GM12892 (cell line): ENCODE results near the gene RNF135.

ENCODE experiments used
- DNase-seq: peaks from one replicate; pipeline ENCODE4 v3.0.0; 2011; ENCODE audit not compliant: insufficient read length
- FAIRE-seq: peaks from 2 replicates; lab custom pipeline; 2011; peaks lifted over from hg19 to GRCh38; lab: Jason Lieb, UNC
- POLR2A ChIP-seq: IDR thresholded peaks from 2 replicates; pipeline ENCODE4 v1.6.1; 2011; ENCODE audit warnings: low read depth, low read length, control low read depth
- POLR2AphosphoS5 ChIP-seq: IDR thresholded peaks from 2 replicates; pipeline ENCODE4 v1.6.1; 2011; ENCODE audit warnings: low read depth, low read length, control low read depth
- TAF1 ChIP-seq: IDR thresholded peaks from 2 replicates; pipeline ENCODE4 v1.6.1; 2011; ENCODE audit warnings: low read depth, mild to moderate bottlenecking, control low read depth, low read length, borderline replicate concordance

RNF135 gene

DNA sequence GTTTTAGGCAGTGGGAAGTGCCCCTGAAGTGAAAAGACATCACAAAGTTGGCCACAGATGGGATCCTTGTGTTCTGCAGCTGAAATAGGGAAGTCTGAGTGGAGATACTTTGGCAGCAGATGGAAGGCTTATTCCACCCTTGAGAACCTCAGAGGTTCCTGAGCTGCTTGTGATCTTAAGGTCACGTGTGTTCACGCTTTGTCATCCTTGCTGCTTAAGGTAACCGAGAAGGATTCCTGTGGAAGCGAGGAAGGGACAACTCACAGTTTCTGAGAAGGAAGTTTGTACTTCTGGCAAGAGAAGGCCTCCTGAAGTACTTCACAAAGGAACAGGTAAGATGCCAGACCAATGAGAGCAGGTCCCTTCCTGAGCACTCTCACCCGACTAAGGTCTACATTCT, 36.9 kb upstream of the RNF135 start:
- FAIRE-seq (no peak), DNase-seq (no peak)
- no peak for TF ChIP-seq POLR2A
- no peak for TF ChIP-seq POLR2AphosphoS5
- no peak for TF ChIP-seq TAF1

DNA sequence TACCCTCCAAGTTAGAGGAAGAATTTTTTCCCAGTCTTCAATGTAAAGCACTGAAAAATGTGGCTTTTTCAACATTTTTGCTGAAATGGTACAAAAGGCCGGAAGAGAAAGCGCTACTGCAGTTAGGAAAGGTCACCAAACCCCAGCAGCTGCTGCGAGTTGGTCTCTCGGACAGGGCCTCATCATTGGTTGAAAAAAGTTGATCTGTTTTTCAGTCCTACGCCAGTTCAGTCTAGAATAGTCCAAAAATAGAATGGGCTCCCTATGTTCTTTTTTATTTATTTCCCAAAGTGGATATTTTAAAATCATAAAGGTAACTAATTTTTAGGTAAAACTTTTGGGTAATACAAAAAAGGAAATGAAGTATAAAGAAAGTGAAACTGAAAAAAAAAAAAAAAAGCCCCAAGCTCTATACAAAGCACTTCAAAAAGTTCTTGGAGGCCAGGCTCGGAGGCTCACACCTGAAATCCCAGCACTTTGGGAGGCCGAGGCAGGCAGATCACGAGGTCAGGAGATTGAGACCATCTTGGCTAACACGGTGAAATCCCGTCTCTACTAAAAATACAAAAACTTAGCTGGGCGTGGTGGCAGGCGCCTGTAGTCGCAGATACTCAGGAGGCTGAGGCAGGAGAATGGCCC, 31.7 kb upstream of the RNF135 start:
- peak; percentile 17 for FAIRE-seq

DNA sequence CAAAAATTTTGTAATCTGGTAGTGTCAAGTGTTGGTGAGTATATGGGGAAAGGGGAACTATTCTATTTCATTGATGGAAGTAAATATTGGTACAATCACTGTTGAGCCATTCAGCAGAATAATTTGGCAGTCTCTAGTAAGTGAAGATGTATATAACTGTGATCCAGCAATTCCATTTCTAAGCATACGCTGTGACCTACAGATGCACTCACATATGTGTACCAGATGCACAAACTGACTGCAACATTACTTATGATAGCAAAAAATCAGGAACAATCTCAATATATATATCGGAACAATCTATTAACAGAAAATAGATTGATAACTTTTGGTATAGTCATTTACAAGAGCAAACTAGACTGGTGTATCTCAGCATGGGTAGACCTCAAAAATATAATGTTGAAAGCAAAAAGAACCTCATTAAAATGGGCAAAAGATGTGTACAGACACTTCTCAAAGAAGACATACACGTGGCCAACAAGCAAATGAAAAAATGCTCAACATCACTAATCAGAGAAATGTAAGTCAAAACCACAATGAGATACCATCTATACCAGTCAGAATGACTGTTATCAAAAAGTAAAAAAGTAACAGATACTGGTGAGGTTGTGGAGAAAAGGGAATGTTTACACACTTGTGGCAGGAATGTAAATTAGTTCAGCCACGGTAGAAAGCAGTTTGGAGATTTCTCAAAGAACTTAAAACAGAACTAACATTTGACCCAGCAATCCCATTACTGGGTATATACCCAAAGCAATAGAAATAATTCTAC, 28.3 kb upstream of the RNF135 start:
- TF ChIP-seq TAF1 (no peak), POLR2A (no peak), POLR2AphosphoS5 (no peak)
- no peak for FAIRE-seq
- no peak for DNase-seq

More for the DNA sequence above, 31.7 kb upstream of the RNF135 start:
- DNase-seq: peak; percentile 48
- no peak for TF ChIP-seq POLR2A
- TF ChIP-seq TAF1: no peak
- no peak for TF ChIP-seq POLR2AphosphoS5

DNA sequence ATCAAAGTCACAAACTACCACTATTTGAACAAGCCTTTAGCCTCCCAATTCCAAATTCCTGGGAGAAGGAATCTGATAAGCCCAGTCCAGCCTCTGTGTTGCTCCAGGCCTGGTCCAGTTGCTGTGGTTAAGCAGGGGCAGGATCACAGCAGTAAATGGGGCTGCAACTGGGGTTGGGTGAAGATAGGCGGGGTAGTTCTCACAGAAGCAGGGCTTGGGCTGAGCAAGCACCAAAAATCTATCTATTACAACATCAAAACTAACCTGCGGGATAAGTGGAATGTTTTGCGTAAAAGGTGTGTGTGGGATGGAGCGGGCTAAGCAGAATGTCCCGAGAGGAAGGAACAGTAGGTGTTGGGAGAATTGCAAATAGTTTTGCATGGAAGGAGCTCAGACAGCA, 23.0 kb upstream of the RNF135 start:
- TF ChIP-seq TAF1: no peak
- TF ChIP-seq POLR2AphosphoS5: no peak
- TF ChIP-seq POLR2A: no peak
- FAIRE-seq: no peak
- DNase-seq: no peak

DNA sequence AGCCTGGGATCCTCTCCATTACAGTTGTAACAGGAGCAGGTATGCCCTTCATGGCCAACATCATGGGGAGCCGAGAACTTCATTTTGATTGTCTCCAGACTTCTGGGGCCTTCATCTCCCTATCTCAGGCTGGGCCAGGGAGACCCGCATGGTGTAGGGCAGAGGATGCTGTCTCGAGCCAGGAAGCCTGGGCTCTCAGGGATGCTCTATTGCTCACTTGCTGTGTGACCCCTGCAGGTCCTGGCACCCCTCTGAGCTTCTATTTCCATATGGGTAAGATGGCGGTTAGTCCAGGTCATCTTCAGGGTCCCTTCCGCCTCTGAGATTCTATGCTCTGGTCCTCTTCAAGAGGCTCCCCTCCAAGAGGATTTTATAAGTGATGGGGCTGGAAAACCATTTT, 20.6 kb upstream of the RNF135 start:
- DNase-seq (no peak), FAIRE-seq (no peak)
- TF ChIP-seq POLR2AphosphoS5: no peak
- TF ChIP-seq TAF1: no peak
- no peak for TF ChIP-seq POLR2A

DNA sequence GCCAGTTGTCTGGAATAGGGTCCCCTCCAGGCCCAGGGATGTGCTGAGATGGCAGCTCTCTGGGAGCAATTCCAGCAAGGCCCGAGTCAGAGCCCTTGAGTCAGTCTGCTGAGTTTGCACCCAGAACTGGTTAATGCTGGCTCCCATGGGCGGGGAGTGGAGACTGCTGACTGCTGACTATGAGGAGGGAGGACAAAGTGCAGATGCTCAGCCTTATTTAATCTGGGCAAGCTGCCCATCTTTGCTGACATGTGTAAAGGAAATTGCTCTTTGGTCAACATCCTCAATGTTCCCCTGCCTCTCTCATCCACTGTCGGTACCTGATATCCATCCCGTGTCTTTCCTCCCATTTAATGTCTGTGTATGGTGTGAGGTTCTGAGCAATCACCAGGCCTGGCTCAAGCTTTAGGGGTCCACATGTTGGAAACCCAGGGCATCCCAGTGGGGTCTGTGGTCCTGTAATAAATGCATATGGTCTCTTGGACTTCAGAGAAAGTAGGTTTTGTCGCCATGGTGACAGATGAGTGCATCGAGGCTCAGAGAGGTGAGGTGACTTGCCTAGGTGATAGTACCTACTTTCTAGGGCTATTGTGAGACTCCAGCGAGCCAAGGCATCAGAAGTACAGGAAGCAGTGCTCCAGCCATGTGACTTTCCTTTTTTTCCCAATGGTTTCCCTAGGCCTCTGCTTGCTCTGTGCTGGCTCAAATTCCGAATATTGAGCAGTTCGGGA, 20.0 kb upstream of the RNF135 start:
- FAIRE-seq (no peak), DNase-seq (no peak)
- TF ChIP-seq TAF1 (no peak), POLR2AphosphoS5 (no peak), POLR2A (no peak)

DNA sequence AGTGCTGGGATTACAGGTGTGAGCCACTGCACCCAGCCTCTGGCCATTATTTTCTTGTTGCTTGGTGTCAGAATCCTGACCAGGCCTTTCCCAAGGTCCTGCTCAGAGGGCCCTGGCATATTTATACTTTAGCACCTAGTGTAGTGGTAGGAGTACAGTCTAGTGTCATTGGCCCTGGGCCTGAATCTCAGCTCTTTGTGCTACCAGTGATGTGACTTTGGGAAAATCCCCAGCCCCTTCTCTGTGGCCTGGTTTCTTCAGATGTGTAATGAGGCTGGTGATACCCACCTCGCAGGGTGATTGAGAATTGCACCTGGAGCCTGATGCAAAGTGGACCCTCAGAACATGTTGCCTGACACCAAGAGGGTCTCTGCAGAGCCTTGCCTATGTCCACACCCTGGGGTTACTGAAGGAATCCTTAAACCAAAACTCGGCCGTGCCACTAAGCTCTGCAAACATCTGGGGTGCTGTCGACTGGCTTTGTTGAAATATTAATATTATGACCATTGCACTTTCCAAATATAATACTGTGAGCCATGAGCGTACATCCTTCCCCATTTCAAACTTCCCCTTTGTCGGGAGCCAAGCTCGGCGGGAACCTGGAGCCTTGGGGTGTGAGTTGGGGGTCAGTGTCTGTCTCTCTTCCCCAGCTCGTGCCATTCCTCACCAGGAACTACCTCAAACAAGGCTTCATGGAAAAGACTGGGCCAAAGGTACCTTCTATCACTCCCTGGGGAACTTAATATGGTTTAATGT, 18.0 kb upstream of the RNF135 start:
- DNase-seq: no peak
- peak; percentile 65 for FAIRE-seq
- TF ChIP-seq POLR2AphosphoS5 (no peak), POLR2A (no peak), TAF1 (no peak)

DNA sequence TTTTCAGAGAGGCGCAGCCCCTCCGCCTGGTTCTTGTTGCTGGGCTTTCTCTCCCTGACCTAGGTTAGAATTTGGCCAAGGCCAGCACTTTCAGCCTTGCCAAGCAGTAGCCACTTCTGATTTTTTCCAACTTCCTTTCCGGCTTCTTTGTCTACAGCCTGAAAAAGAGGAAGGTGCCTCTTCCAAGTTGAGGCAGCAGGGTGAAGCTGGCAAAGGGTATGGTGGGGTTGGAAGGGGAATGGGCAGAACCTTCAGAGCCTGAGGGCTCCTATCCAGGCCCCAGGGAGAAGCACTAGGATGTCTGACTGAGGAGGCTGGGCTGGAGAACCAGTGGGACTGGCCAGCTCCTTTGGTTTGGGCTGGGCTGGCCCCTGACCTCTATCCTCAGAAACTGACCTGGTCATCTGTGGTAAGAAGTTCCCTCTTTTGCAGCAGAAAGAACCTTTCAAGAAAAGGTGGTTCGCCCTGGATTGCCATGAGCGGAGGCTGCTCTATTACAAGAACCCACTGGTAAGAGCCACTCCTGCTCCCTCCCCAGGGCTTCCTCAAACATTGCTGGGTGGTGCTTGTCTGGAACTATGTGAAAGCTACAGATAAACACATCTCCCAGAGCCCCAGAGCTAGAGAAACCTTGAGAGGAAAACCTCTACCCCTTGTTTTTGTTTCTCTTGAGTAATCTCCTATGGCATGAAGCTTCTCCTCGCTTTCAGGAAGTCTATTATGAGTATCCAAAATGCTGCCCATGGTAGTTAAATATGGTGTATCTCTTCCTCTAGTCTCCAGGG, 16.6 kb upstream of the RNF135 start:
- TF ChIP-seq POLR2A (no peak), POLR2AphosphoS5 (no peak), TAF1 (no peak)

DNA sequence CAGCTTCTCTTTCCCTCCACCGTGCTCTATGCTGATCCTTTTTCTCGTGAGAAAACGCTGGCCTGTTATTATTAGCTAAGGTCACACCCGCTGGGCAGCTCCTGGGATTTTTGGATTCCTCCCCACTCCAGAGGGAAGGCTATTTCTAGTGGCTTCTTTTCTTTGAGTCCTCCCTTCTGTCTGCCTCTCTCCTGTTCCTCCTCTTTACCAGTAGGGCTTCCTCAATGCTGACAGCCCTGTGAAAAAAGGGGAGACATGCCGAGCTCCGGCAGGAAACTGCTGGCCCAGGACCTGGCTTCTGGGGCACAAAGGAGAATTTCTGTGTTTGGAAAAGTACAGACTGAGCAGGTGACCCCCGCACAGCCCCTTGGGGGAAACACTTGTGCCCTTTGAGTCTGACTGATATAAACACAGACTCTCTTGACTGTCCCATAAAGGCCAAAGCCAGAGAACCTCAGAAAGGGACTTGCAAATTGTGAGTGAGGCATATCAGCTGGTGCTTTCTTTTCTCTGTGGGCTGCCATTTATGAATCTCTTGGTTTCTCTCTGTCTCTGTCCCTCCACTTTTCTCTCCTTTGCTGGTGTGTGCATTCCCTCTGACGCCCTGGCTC, 14.0 kb upstream of the RNF135 start:
- TF ChIP-seq POLR2AphosphoS5 (no peak), POLR2A (no peak), TAF1 (no peak)
- no peak for DNase-seq
- FAIRE-seq: no peak

More for the DNA sequence above, 16.6 kb upstream of the RNF135 start:
- FAIRE-seq: no peak
- DNase-seq: no peak

DNA sequence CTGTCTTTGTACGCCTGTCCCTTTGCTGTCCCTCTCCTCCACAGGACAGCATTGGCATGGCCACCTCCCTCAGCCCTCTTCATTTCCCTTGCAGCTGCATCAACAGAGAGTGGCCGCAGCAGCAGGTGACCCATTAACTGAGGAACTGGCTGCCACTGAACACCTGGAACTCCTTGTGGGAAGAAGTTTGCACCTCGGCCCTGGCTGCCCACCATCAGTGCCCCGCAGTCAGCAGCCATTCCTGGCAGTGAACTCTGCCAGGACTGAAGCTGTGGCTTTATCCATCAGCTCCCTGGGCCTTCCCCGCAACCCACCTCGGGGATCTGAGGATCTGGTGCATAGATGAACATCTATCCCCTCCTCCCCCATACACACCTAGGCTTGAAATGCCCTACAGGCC, 13.1 kb upstream of the RNF135 start:
- no peak for FAIRE-seq
- DNase-seq: no peak
- TF ChIP-seq POLR2AphosphoS5 (no peak), POLR2A (no peak), TAF1 (no peak)

DNA sequence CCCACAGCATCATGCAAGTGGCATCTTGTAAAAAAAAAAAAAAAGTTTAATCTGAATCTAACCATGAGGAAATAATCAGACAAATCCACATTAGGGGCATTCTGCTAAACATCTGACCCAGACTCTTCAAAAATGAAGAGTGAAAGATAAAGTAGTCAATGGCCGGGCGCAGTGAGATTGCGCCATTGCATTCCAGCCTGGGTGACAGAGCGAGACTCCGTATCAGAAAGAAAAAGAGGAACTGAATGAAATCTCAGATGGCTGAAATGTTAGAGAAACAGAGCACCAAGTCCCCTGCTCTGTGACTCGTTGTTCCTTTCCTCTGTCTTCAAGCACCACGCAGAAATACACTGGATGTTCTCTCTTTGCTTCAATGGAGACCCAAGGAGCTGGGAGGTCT, 12.7 kb upstream of the RNF135 start:
- FAIRE-seq: peak; percentile 74
- no peak for DNase-seq
- no peak for TF ChIP-seq POLR2AphosphoS5
- TF ChIP-seq POLR2A: no peak
- TF ChIP-seq TAF1: no peak
